MM.1S (cell line): ENCODE results near the gene KIF16B.

Source experiments
- EZH2phosphoT487 ChIP-seq: fragments of 300-600 bp; sonication (generic); IDR thresholded peaks from 2 replicates; pipeline ENCODE4 v1.6.1; 2018; ENCODE audit warnings: antibody characterized with exemption, low read length
- TF ChIP-seq, protein P1 (sequence below): fragments of 300-600 bp; sonication (generic); IDR thresholded peaks from 2 replicates; pipeline ENCODE4 v1.5.1; 2016; ENCODE audit warnings: antibody characterized with exemption, low read length, mixed read lengths

DNA sequence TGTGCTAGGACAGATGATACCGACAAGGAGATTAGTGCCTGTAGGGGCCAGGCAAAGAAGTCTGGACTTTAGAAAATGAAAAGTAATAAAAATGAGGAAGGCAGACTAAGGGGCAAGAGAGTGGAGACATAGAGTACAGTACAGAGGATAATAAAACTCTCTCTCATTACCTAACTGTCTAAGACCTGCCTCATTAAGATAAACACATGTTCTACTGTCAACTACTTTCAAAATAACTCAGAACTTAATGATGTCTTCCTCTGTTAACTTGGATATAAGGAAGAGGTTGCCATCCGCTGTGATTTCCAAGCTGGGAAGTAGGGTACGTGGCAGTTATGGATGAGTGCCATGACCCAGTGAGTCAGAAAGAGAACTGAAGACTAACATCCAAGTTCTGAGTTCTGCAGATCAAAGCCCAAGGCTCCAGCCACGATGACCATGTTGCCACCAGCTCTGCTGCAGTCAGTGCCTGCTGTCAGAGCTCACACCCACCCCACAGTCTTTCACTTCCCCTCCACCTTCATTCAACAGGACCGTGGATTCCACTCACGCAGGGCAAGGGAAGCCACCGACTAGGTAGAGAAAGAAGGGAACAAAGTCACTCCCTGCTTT is 81.8 kb downstream of the KIF16B start:
- TF ChIP-seq, protein P1, sequence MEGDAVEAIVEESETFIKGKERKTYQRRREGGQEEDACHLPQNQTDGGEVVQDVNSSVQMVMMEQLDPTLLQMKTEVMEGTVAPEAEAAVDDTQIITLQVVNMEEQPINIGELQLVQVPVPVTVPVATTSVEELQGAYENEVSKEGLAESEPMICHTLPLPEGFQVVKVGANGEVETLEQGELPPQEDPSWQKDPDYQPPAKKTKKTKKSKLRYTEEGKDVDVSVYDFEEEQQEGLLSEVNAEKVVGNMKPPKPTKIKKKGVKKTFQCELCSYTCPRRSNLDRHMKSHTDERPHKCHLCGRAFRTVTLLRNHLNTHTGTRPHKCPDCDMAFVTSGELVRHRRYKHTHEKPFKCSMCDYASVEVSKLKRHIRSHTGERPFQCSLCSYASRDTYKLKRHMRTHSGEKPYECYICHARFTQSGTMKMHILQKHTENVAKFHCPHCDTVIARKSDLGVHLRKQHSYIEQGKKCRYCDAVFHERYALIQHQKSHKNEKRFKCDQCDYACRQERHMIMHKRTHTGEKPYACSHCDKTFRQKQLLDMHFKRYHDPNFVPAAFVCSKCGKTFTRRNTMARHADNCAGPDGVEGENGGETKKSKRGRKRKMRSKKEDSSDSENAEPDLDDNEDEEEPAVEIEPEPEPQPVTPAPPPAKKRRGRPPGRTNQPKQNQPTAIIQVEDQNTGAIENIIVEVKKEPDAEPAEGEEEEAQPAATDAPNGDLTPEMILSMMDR, result no peak
- no peak for TF ChIP-seq EZH2phosphoT487
